ENCODE measurements around the gene TLCD3B.

The TLCD3B gene

GRCh38 chr16:29990883-29991570, 40.0 kb downstream of the TLCD3B start:
- peaks cover 51% of the 10 kb centered on the region for H3K36me3 ChIP-seq (ENCODE audit: low read depth)
- no peak overlapping the region for H3K27ac ChIP-seq (ENCODE audit: poor library complexity, severe bottlenecking)
- peak; percentile 65 for DNase-seq (ENCODE audit: low spot score)
- ATAC-seq (ENCODE audit: low read depth) = no peak
- H3K4me1 ChIP-seq (ENCODE audit: insufficient read depth, poor library complexity, severe bottlenecking) = peaks cover 5% of the 10 kb centered on the region
- H3K27me3 ChIP-seq (ENCODE audit: insufficient read depth, poor library complexity, severe bottlenecking) = no peaks in the 10 kb centered on the region
- H3K9me3 ChIP-seq (ENCODE audit: severe bottlenecking) = no peaks in the 10 kb centered on the region
- H3K4me3 ChIP-seq (ENCODE audit: severe bottlenecking) = no peak overlapping the region
- no peak for TF ChIP-seq CTCF (IDR thresholded peaks at IDR 0.05; ENCODE audit: poor library complexity, severe bottlenecking)

GRCh38 chr16:29990034-29990433, 41.0 kb downstream of the TLCD3B start:
- H3K4me1 ChIP-seq (ENCODE audit: insufficient read depth, poor library complexity, severe bottlenecking) = peaks cover 5% of the 10 kb centered on the region
- no peaks in the 10 kb centered on the region for H3K9me3 ChIP-seq (ENCODE audit: severe bottlenecking)
- no peak for TF ChIP-seq CTCF (IDR thresholded peaks at IDR 0.05; ENCODE audit: poor library complexity, severe bottlenecking)
- ATAC-seq (ENCODE audit: low read depth) (no peak), DNase-seq (ENCODE audit: low spot score) (no peak)
- H3K4me3 ChIP-seq (ENCODE audit: severe bottlenecking) = no peak overlapping the region
- H3K27me3 ChIP-seq (ENCODE audit: insufficient read depth, poor library complexity, severe bottlenecking) = no peaks in the 10 kb centered on the region
- peaks cover 61% of the 10 kb centered on the region for H3K36me3 ChIP-seq (ENCODE audit: low read depth)
- H3K27ac ChIP-seq (ENCODE audit: poor library complexity, severe bottlenecking) = no peak overlapping the region

- no peak for TF ChIP-seq CTCF (IDR thresholded peaks at IDR 0.05; ENCODE audit: poor library complexity, severe bottlenecking)
- H3K36me3 ChIP-seq (ENCODE audit: low read depth) = peaks cover 69% of the 10 kb centered on the region
Observed at GRCh38 chr16:29989111-29989858, 41.8 kb downstream of the TLCD3B start.

GRCh38 chr16:29988346-29989075, 42.6 kb downstream of the TLCD3B start:
- no peak for DNase-seq (ENCODE audit: low spot score)
- Histone ChIP-seq H3K9me3 (ENCODE audit: severe bottlenecking) (no peaks in the 10 kb centered on the region), H3K36me3 (ENCODE audit: low read depth) (peaks cover 77% of the 10 kb centered on the region), H3K27me3 (ENCODE audit: insufficient read depth, poor library complexity, severe bottlenecking) (no peaks in the 10 kb centered on the region), H3K4me1 (ENCODE audit: insufficient read depth, poor library complexity, severe bottlenecking) (no peaks in the 10 kb centered on the region), H3K4me3 (ENCODE audit: severe bottlenecking) (no peak overlapping the region), H3K27ac (ENCODE audit: poor library complexity, severe bottlenecking) (no peak overlapping the region)
- no peak for ATAC-seq (ENCODE audit: low read depth)
- TF ChIP-seq CTCF (IDR thresholded peaks at IDR 0.05; ENCODE audit: poor library complexity, severe bottlenecking) = no peak

More at GRCh38 chr16:29989111-29989858, 41.8 kb downstream of the TLCD3B start:
- Histone ChIP-seq H3K4me1 (ENCODE audit: insufficient read depth, poor library complexity, severe bottlenecking) (peaks cover under 1% of the 10 kb centered on the region), H3K27ac (ENCODE audit: poor library complexity, severe bottlenecking) (no peak overlapping the region), H3K27me3 (ENCODE audit: insufficient read depth, poor library complexity, severe bottlenecking) (no peaks in the 10 kb centered on the region), H3K9me3 (ENCODE audit: severe bottlenecking) (no peaks in the 10 kb centered on the region), H3K4me3 (ENCODE audit: severe bottlenecking) (no peak overlapping the region)
- DNase-seq (ENCODE audit: low spot score) (no peak), ATAC-seq (ENCODE audit: low read depth) (no peak)
